ENCODE measurements around the gene OLFM1.

Gene OLFM1

GRCh38 chr9:135046739-135047350 is 40.6 kb upstream of the OLFM1 start:
- H3K4me3 ChIP-seq (ENCODE audit: low read depth in 1 of 2, low read length in 2 of 2) = no peak overlapping the region

GRCh38 chr9:135047521-135047920 is 39.9 kb upstream of the OLFM1 start:
- Histone ChIP-seq H3K4me3 (ENCODE audit: low read depth in 1 of 2, low read length in 2 of 2) (no peak overlapping the region), H3K27me3 (ENCODE audit: control insufficient read depth in 1 of 2, insufficient read depth in 2 of 2, low read length in 2 of 2) (peaks cover 0 to 4% of the 10 kb centered on the region in 2 donors), H3K36me3 (ENCODE audit: control insufficient read depth in 1 of 2, insufficient read depth in 2 of 2, low read length in 2 of 2) (no peaks in the 10 kb centered on the region), H3K27ac (ENCODE audit: low read depth, low read length) (no peak overlapping the region), H3K9ac (ENCODE audit: low read depth in 1 of 2, low read length in 2 of 2) (no peak overlapping the region), H3K9me3 (ENCODE audit: control insufficient read depth in 1 of 2, low read length in 2 of 2) (no peaks in the 10 kb centered on the region), H3K4me1 (ENCODE audit: control insufficient read depth in 1 of 2, insufficient read depth in 2 of 2, low read length in 2 of 2) (no peaks in the 10 kb centered on the region)

More at GRCh38 chr9:135046739-135047350, 40.6 kb upstream of the OLFM1 start:
- Histone ChIP-seq H3K9me3 (ENCODE audit: control insufficient read depth in 1 of 2, low read length in 2 of 2) (no peaks in the 10 kb centered on the region), H3K9ac (ENCODE audit: low read depth in 1 of 2, low read length in 2 of 2) (no peak overlapping the region), H3K4me1 (ENCODE audit: control insufficient read depth in 1 of 2, insufficient read depth in 2 of 2, low read length in 2 of 2) (no peaks in the 10 kb centered on the region), H3K27me3 (ENCODE audit: control insufficient read depth in 1 of 2, insufficient read depth in 2 of 2, low read length in 2 of 2) (peaks cover 0 to 4% of the 10 kb centered on the region in 2 donors), H3K36me3 (ENCODE audit: control insufficient read depth in 1 of 2, insufficient read depth in 2 of 2, low read length in 2 of 2) (no peaks in the 10 kb centered on the region), H3K27ac (ENCODE audit: low read depth, low read length) (no peak overlapping the region)

GRCh38 chr9:135048046-135048757 is 39.3 kb upstream of the OLFM1 start:
- Histone ChIP-seq H3K4me1 (ENCODE audit: control insufficient read depth in 1 of 2, insufficient read depth in 2 of 2, low read length in 2 of 2) (no peaks in the 10 kb centered on the region), H3K36me3 (ENCODE audit: control insufficient read depth in 1 of 2, insufficient read depth in 2 of 2, low read length in 2 of 2) (no peaks in the 10 kb centered on the region), H3K27me3 (ENCODE audit: control insufficient read depth in 1 of 2, insufficient read depth in 2 of 2, low read length in 2 of 2) (peaks cover 0 to 4% of the 10 kb centered on the region in 2 donors), H3K9me3 (ENCODE audit: control insufficient read depth in 1 of 2, low read length in 2 of 2) (no peaks in the 10 kb centered on the region), H3K27ac (ENCODE audit: low read depth, low read length) (no peak overlapping the region), H3K9ac (ENCODE audit: low read depth in 1 of 2, low read length in 2 of 2) (no peak overlapping the region), H3K4me3 (ENCODE audit: low read depth in 1 of 2, low read length in 2 of 2) (no peak overlapping the region)

GRCh38 chr9:135048758-135049444 is 38.6 kb upstream of the OLFM1 start:
- Histone ChIP-seq H3K27me3 (ENCODE audit: control insufficient read depth in 1 of 2, insufficient read depth in 2 of 2, low read length in 2 of 2) (peaks cover 0 to 4% of the 10 kb centered on the region in 2 donors), H3K4me1 (ENCODE audit: control insufficient read depth in 1 of 2, insufficient read depth in 2 of 2, low read length in 2 of 2) (no peaks in the 10 kb centered on the region), H3K9ac (ENCODE audit: low read depth in 1 of 2, low read length in 2 of 2) (no peak overlapping the region), H3K4me3 (ENCODE audit: low read depth in 1 of 2, low read length in 2 of 2) (no peak overlapping the region), H3K27ac (ENCODE audit: low read depth, low read length) (no peak overlapping the region), H3K36me3 (ENCODE audit: control insufficient read depth in 1 of 2, insufficient read depth in 2 of 2, low read length in 2 of 2) (no peaks in the 10 kb centered on the region), H3K9me3 (ENCODE audit: control insufficient read depth in 1 of 2, low read length in 2 of 2) (no peaks in the 10 kb centered on the region)

GRCh38 chr9:135049460-135049859 is 38.0 kb upstream of the OLFM1 start:
- Histone ChIP-seq H3K36me3 (ENCODE audit: control insufficient read depth in 1 of 2, insufficient read depth in 2 of 2, low read length in 2 of 2) (no peaks in the 10 kb centered on the region), H3K4me3 (ENCODE audit: low read depth in 1 of 2, low read length in 2 of 2) (no peak overlapping the region), H3K27me3 (ENCODE audit: control insufficient read depth in 1 of 2, insufficient read depth in 2 of 2, low read length in 2 of 2) (peaks cover 0 to 4% of the 10 kb centered on the region in 2 donors), H3K4me1 (ENCODE audit: control insufficient read depth in 1 of 2, insufficient read depth in 2 of 2, low read length in 2 of 2) (no peaks in the 10 kb centered on the region), H3K9me3 (ENCODE audit: control insufficient read depth in 1 of 2, low read length in 2 of 2) (no peaks in the 10 kb centered on the region), H3K9ac (ENCODE audit: low read depth in 1 of 2, low read length in 2 of 2) (no peak overlapping the region), H3K27ac (ENCODE audit: low read depth, low read length) (no peak overlapping the region)

GRCh38 chr9:135050072-135050990 is 37.1 kb upstream of the OLFM1 start:
- Histone ChIP-seq H3K27me3 (ENCODE audit: control insufficient read depth in 1 of 2, insufficient read depth in 2 of 2, low read length in 2 of 2) (peaks cover 0 to 4% of the 10 kb centered on the region in 2 donors), H3K4me1 (ENCODE audit: control insufficient read depth in 1 of 2, insufficient read depth in 2 of 2, low read length in 2 of 2) (no peaks in the 10 kb centered on the region), H3K9ac (ENCODE audit: low read depth in 1 of 2, low read length in 2 of 2) (no peak overlapping the region), H3K9me3 (ENCODE audit: control insufficient read depth in 1 of 2, low read length in 2 of 2) (no peaks in the 10 kb centered on the region), H3K36me3 (ENCODE audit: control insufficient read depth in 1 of 2, insufficient read depth in 2 of 2, low read length in 2 of 2) (no peaks in the 10 kb centered on the region), H3K27ac (ENCODE audit: low read depth, low read length) (no peak overlapping the region), H3K4me3 (ENCODE audit: low read depth in 1 of 2, low read length in 2 of 2) (no peak overlapping the region)

- no peak overlapping the region for H3K27ac ChIP-seq (ENCODE audit: low read depth, low read length)
- H3K4me3 ChIP-seq (ENCODE audit: low read depth in 1 of 2, low read length in 2 of 2) = no peak overlapping the region
- H3K36me3 ChIP-seq (ENCODE audit: control insufficient read depth in 1 of 2, insufficient read depth in 2 of 2, low read length in 2 of 2) = no peaks in the 10 kb centered on the region
- H3K27me3 ChIP-seq (ENCODE audit: control insufficient read depth in 1 of 2, insufficient read depth in 2 of 2, low read length in 2 of 2) = peaks cover 0 to 4% of the 10 kb centered on the region in 2 donors
- no peaks in the 10 kb centered on the region for H3K4me1 ChIP-seq (ENCODE audit: control insufficient read depth in 1 of 2, insufficient read depth in 2 of 2, low read length in 2 of 2)
- H3K9ac ChIP-seq (ENCODE audit: low read depth in 1 of 2, low read length in 2 of 2) = no peak overlapping the region
- H3K9me3 ChIP-seq (ENCODE audit: control insufficient read depth in 1 of 2, low read length in 2 of 2) = no peaks in the 10 kb centered on the region
Measured at GRCh38 chr9:135051316-135052038, 36.0 kb upstream of the OLFM1 start.

- no peaks in the 10 kb centered on the region for H3K36me3 ChIP-seq (ENCODE audit: control insufficient read depth in 1 of 2, insufficient read depth in 2 of 2, low read length in 2 of 2)
- H3K27me3 ChIP-seq (ENCODE audit: control insufficient read depth in 1 of 2, insufficient read depth in 2 of 2, low read length in 2 of 2) = peaks cover 0 to 4% of the 10 kb centered on the region in 2 donors
- no peaks in the 10 kb centered on the region for H3K4me1 ChIP-seq (ENCODE audit: control insufficient read depth in 1 of 2, insufficient read depth in 2 of 2, low read length in 2 of 2)
- H3K9me3 ChIP-seq (ENCODE audit: control insufficient read depth in 1 of 2, low read length in 2 of 2) = no peaks in the 10 kb centered on the region
- H3K4me3 ChIP-seq (ENCODE audit: low read depth in 1 of 2, low read length in 2 of 2) = no peak overlapping the region
- H3K9ac ChIP-seq (ENCODE audit: low read depth in 1 of 2, low read length in 2 of 2) = no peak overlapping the region
- H3K27ac ChIP-seq (ENCODE audit: low read depth, low read length) = no peak overlapping the region
Measured at GRCh38 chr9:135053133-135053532, 34.3 kb upstream of the OLFM1 start.

- Histone ChIP-seq H3K4me3 (ENCODE audit: low read depth in 1 of 2, low read length in 2 of 2) (no peak overlapping the region), H3K27ac (ENCODE audit: low read depth, low read length) (no peak overlapping the region), H3K9me3 (ENCODE audit: control insufficient read depth in 1 of 2, low read length in 2 of 2) (no peaks in the 10 kb centered on the region), H3K36me3 (ENCODE audit: control insufficient read depth in 1 of 2, insufficient read depth in 2 of 2, low read length in 2 of 2) (no peaks in the 10 kb centered on the region), H3K9ac (ENCODE audit: low read depth in 1 of 2, low read length in 2 of 2) (no peak overlapping the region), H3K4me1 (ENCODE audit: control insufficient read depth in 1 of 2, insufficient read depth in 2 of 2, low read length in 2 of 2) (no peaks in the 10 kb centered on the region), H3K27me3 (ENCODE audit: control insufficient read depth in 1 of 2, insufficient read depth in 2 of 2, low read length in 2 of 2) (no peaks in the 10 kb centered on the region)
Measured at GRCh38 chr9:135055181-135055580, 32.3 kb upstream of the OLFM1 start.
